HepG2 (cell line): ENCODE results near the gene ONECUT2. TPM values are rescaled to one million over a fixed set of nuclear protein-coding genes. Genes with fewer than 3 reads are reported as not detected.

Source experiments
- FOXP1 ChIP-seq, 2 experiments: fragments of 450-650 bp in 1 of 2; IDR thresholded peaks; 2 replicates each; pipeline ENCODE4 v1.6.1; 2017 to 2018; ENCODE audit warnings: antibody characterized with exemption in 1 of 2
- GTF3A ChIP-seq: sonication (generic); formaldehyde crosslinking; conservative IDR thresholded peaks from 2 replicates; pipeline ENCODE4 v1.4.0; 2020; ENCODE audit warnings: mild to moderate bottlenecking, missing genetic modification reagents
- MAFF ChIP-seq: IDR thresholded peaks from 2 replicates; pipeline ENCODE4 v1.6.1; 2011; ENCODE audit warnings: low read depth, low read length, improper control_type of control experiment
- MYC ChIP-seq: sonication (generic); formaldehyde crosslinking; IDR thresholded peaks from 2 replicates; pipeline ENCODE4 v1.9.0; 2021; ENCODE audit warnings: missing genetic modification reagents, borderline replicate concordance
- NFKB2 ChIP-seq: sonication (generic); formaldehyde crosslinking; IDR thresholded peaks from 2 replicates; pipeline ENCODE4 v1.4.0; 2020; ENCODE audit warnings: missing genetic modification reagents, borderline replicate concordance
- SAP130 ChIP-seq: IDR thresholded peaks from 2 replicates; pipeline ENCODE4 v1.6.1; 2016; ENCODE audit warnings: low read depth
- SIX4 ChIP-seq: sonication (generic); formaldehyde crosslinking; IDR thresholded peaks from 2 replicates; pipeline ENCODE4 v1.4.0; 2020; ENCODE audit warnings: missing genetic modification reagents
- SP4 ChIP-seq: sonication (generic); formaldehyde crosslinking; IDR thresholded peaks from 2 replicates; pipeline ENCODE4 v1.8.1; 2023; ENCODE audit warnings: mild to moderate bottlenecking, missing genetic modification reagents
- THAP11 ChIP-seq: IDR thresholded peaks from 2 replicates; pipeline ENCODE4 v1.6.1; 2016; ENCODE audit warnings: missing biosample characterization, missing genetic modification reagents
- ZFP36L1 ChIP-seq: sonication (generic); formaldehyde crosslinking; IDR thresholded peaks from 2 replicates; pipeline ENCODE4 v1.8.0; 2022; ENCODE audit warnings: mild to moderate bottlenecking, missing genetic modification reagents, moderate library complexity
- ZNF160 ChIP-seq: sonication (generic); formaldehyde crosslinking; IDR thresholded peaks from 2 replicates; pipeline ENCODE4 v1.8.0; 2022; ENCODE audit warnings: mild to moderate bottlenecking, inconsistent platforms, missing genetic modification reagents
- ZNF180 ChIP-seq: sonication (generic); formaldehyde crosslinking; IDR thresholded peaks from 2 replicates; pipeline ENCODE4 v1.4.0; 2020; ENCODE audit warnings: low read depth, missing genetic modification reagents, borderline replicate concordance
- ZNF335 ChIP-seq: sonication (generic); formaldehyde crosslinking; IDR thresholded peaks from 2 replicates; pipeline ENCODE4 v1.4.0; 2020; ENCODE audit warnings: missing genetic modification reagents
- ZNF749 ChIP-seq: sonication (generic); formaldehyde crosslinking; IDR thresholded peaks from 2 replicates; pipeline ENCODE4 v1.8.0; 2022; ENCODE audit warnings: mild to moderate bottlenecking, missing genetic modification reagents, moderate library complexity, borderline replicate concordance
- ZNF776 ChIP-seq: sonication (generic); formaldehyde crosslinking; IDR thresholded peaks from 2 replicates; pipeline ENCODE4 v1.4.0; 2020; ENCODE audit warnings: mild to moderate bottlenecking, missing genetic modification reagents
- ZNF839 ChIP-seq: sonication (generic); formaldehyde crosslinking; IDR thresholded peaks from 2 replicates; pipeline ENCODE4 v1.4.0; 2020; ENCODE audit warnings: missing genetic modification reagents, mild to moderate bottlenecking, borderline replicate concordance
- polyA plus RNA-seq, 8 experiments: library from polyadenylated mRNA; depleted of rRNA in 3 of 8; stranded (reverse) in 7 of 8; unstranded in 1 of 8; fragments of >200 nt; fragmentation: Illumina TruSeq in 4 of 8; extraction: Trizol in 4 of 8; gene quantifications; 2 replicates each; pipeline versions ENCODE4 v1.2.1 to v1.2.3, GENCODE V29; 2011 to 2016; ENCODE audit warnings: low read depth in 4 of 8, missing spikeins in 1 of 8, mixed read lengths in 1 of 8; ENCODE audit not compliant: insufficient read depth in 1 of 8
- total RNA-seq, 5 experiments: library from RNA; depleted of rRNA; stranded (reverse); fragments of >200 nt; fragmentation: Illumina TruSeq; extraction: Trizol; gene quantifications; 2 replicates each; pipeline ENCODE4 v1.2.3, GENCODE V29; 2016; ENCODE audit warnings: low read depth in 1 of 5
- TF ChIP-seq, protein P1 (sequence below): sonication (generic); formaldehyde crosslinking; IDR thresholded peaks from 2 replicates; pipeline ENCODE4 v1.4.0; 2020; ENCODE audit warnings: missing genetic modification reagents, borderline replicate concordance
- TF ChIP-seq, protein P2 (sequence below): sonication (generic); formaldehyde crosslinking; IDR thresholded peaks from 2 replicates; pipeline ENCODE4 v1.8.1; 2023; ENCODE audit warnings: mild to moderate bottlenecking, inconsistent platforms, moderate library complexity, missing genetic modification reagents, borderline replicate concordance
- TF ChIP-seq, protein P3 (sequence below): IDR thresholded peaks from 2 replicates; pipeline ENCODE4 v1.6.1; 2016; ENCODE audit warnings: missing biosample characterization, missing genetic modification reagents, low read depth
- TF ChIP-seq, protein P4 (sequence below): sonication (generic); formaldehyde crosslinking; IDR thresholded peaks from 2 replicates; pipeline ENCODE4 v1.5.0; 2020; ENCODE audit warnings: missing genetic modification reagents, mild to moderate bottlenecking, borderline replicate concordance
- TF ChIP-seq, protein P5 (sequence below): sonication (generic); formaldehyde crosslinking; conservative IDR thresholded peaks from 2 replicates; pipeline ENCODE4 v1.8.0; 2022; ENCODE audit warnings: missing genetic modification reagents

ONECUT2 gene
- total and polyA plus RNA-seq, 2 of the 13 experiments (the other 11 are each of a cell fraction or from before 2014, with no cell fraction given), result 3.0 to 3.2 TPM

DNA sequence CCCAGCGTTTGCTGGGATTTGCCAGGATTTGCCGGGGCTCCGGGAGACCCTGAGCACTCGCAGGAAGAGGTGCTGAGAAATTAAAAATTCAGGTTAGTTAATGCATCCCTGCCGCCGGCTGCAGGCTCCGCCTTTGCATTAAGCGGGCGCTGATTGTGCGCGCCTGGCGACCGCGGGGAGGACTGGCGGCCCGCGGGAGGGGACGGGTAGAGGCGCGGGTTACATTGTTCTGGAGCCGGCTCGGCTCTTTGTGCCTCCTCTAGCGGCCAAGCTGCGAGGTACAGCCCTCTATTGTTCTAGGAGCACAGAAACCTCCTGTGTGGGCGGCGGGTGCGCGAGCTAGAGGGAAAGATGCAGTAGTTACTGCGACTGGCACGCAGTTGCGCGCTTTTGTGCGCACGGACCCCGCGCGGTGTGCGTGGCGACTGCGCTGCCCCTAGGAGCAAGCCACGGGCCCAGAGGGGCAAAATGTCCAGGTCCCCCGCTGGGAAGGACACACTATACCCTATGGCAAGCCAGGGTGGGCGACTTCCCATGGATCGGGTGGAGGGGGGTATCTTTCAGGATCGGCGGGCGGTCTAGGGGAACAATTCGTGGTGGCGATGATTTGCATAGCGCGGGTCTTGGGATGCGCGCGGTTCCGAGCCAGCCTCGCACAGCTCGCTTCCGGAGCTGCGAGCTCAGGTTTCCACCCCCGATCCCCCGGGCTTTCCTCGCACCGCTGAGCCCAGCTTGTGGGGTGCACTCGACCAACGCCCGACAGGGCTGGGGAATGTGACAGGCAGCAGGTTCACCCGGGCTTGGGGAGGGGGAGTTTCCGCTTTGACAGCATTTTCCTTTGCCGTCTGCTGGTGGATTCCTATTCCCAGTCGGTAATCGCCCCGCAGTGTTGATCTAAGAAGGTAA is 2.8 kb downstream of the ONECUT2 start (continued):
- TF ChIP-seq MAFF, result no peak
- no peak for TF ChIP-seq GTF3A
- 0 out of 2 replicates have a peak, but pooled peaks have one; percentile 5 for TF ChIP-seq MYC (CRISPR knock-in tag)
- no peak for TF ChIP-seq ZNF160
- TF ChIP-seq, protein P1, sequence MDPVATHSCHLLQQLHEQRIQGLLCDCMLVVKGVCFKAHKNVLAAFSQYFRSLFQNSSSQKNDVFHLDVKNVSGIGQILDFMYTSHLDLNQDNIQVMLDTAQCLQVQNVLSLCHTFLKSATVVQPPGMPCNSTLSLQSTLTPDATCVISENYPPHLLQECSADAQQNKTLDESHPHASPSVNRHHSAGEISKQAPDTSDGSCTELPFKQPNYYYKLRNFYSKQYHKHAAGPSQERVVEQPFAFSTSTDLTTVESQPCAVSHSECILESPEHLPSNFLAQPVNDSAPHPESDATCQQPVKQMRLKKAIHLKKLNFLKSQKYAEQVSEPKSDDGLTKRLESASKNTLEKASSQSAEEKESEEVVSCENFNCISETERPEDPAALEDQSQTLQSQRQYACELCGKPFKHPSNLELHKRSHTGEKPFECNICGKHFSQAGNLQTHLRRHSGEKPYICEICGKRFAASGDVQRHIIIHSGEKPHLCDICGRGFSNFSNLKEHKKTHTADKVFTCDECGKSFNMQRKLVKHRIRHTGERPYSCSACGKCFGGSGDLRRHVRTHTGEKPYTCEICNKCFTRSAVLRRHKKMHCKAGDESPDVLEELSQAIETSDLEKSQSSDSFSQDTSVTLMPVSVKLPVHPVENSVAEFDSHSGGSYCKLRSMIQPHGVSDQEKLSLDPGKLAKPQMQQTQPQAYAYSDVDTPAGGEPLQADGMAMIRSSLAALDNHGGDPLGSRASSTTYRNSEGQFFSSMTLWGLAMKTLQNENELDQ (CRISPR knock-in tag), result no peak
- TF ChIP-seq SP4 (CRISPR knock-in tag), result no peak
- TF ChIP-seq, protein P2, sequence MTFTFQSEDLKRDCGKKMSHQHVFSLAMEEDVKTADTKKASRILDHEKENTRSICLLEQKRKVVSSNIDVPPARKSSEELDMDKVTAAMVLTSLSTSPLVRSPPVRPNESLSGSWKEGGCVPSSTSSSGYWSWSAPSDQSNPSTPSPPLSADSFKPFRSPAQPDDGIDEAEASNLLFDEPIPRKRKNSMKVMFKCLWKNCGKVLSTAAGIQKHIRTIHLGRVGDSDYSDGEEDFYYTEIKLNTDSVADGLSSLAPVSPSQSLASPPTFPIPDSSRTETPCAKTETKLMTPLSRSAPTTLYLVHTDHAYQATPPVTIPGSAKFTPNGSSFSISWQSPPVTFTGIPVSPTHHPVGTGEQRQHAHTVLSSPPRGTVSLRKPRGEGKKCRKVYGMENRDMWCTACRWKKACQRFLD (CRISPR knock-in tag), result no peak
- TF ChIP-seq FOXP1 (IDR thresholded peaks at IDR 0.05), result no peak
- no peak for TF ChIP-seq FOXP1 (CRISPR knock-in tag; IDR thresholded peaks at IDR 0.05)
- TF ChIP-seq THAP11 (CRISPR knock-in tag), result peak; percentile 23; the same call in 1 of the 2 replicates
- no peak for TF ChIP-seq ZNF335
- TF ChIP-seq ZNF776 (CRISPR knock-in tag), result no peak
- TF ChIP-seq, protein P3, sequence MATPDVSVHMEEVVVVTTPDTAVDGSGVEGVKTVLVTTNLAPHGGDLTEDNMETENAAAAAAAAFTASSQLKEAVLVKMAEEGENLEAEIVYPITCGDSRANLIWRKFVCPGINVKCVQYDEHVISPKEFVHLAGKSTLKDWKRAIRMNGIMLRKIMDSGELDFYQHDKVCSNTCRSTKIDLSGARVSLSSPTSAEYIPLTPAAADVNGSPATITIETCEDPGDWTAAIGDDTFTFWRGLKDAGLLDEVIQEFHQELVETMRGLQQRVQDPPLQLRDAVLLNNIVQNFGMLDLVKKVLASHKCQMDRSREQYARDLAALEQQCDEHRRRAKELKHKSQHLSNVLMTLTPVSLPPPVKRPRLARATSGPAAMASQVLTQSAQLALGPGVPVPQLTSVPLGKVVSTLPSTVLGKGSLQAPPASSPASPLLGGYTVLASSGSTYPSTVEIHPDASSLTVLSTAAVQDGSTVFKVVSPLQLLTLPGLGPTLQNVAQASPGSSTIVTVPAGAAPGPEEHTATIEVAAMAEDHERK, result no peak
- TF ChIP-seq ZNF749 (CRISPR knock-in tag), result no peak
- no peak for TF ChIP-seq ZNF180
- peak; percentile 67 for TF ChIP-seq SAP130 (CRISPR knock-in tag)
- TF ChIP-seq, protein P4, sequence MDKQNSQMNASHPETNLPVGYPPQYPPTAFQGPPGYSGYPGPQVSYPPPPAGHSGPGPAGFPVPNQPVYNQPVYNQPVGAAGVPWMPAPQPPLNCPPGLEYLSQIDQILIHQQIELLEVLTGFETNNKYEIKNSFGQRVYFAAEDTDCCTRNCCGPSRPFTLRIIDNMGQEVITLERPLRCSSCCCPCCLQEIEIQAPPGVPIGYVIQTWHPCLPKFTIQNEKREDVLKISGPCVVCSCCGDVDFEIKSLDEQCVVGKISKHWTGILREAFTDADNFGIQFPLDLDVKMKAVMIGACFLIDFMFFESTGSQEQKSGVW (CRISPR knock-in tag), result no peak
- TF ChIP-seq SIX4 (CRISPR knock-in tag), result no peak
- no peak; the same call in 1 of the 2 replicates for TF ChIP-seq NFKB2 (CRISPR knock-in tag)
- TF ChIP-seq ZNF839 (CRISPR knock-in tag), result 0 out of 2 replicates have a peak, but pooled peaks have one; percentile 25
- TF ChIP-seq, protein P5, sequence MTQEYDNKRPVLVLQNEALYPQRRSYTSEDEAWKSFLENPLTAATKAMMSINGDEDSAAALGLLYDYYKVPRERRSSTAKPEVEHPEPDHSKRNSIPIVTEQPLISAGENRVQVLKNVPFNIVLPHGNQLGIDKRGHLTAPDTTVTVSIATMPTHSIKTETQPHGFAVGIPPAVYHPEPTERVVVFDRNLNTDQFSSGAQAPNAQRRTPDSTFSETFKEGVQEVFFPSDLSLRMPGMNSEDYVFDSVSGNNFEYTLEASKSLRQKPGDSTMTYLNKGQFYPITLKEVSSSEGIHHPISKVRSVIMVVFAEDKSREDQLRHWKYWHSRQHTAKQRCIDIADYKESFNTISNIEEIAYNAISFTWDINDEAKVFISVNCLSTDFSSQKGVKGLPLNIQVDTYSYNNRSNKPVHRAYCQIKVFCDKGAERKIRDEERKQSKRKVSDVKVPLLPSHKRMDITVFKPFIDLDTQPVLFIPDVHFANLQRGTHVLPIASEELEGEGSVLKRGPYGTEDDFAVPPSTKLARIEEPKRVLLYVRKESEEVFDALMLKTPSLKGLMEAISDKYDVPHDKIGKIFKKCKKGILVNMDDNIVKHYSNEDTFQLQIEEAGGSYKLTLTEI (CRISPR knock-in tag), result no peak
- TF ChIP-seq ZFP36L1 (CRISPR knock-in tag), result no peak
